HCT116 (cell line): ENCODE measurements around the gene LTBP1. TPM values are rescaled to one million over a fixed set of nuclear protein-coding genes. Genes with fewer than 3 reads are reported as not detected.

ENCODE experiments used
- ATAC-seq: fragments of 200-7000 bp; cut with Tn5 transposase; 2 replicates; pipeline ENCODE4 v1.9.1; 2020; ENCODE audit warnings: mild to moderate bottlenecking, moderate library complexity
- BruUV-seq: library from RNA; stranded (reverse); fragments of 400-500 nt; replicated peaks from 2 replicates; lab custom pipeline; 2021; lab: Mats Ljungman, UMichigan
- CTCF ChIA-PET: fragments of 300-600 bp; sonication (Branson Sonifier 250); formaldehyde crosslinking; loops from one replicate; lab custom pipeline; 2021; ENCODE audit warnings: antibody characterized with exemption; lab: Charles Lee
- POLR2A ChIA-PET: fragments of 300-600, 350-600 bp; sonication (Branson Sonifier 250); formaldehyde crosslinking; loops from one replicate; lab custom pipeline; 2021; ENCODE audit warnings: antibody characterized with exemption; lab: Charles Lee
- RAD21 ChIA-PET, 2 experiments: fragments of 300-600 bp; sonication (Branson Sonifier 250); formaldehyde crosslinking; loops; one replicate each; lab custom pipeline; 2023; ENCODE audit warnings: low total read pairs in 2 of 2; ENCODE audit not compliant: uncharacterized antibody in 2 of 2, unreplicated experiment in 2 of 2, low non-redundant PET in 1 of 2; lab: Charles Lee
- DNase-seq: peaks from one replicate; pipeline ENCODE4 v3.0.0-alpha.2; 2010; ENCODE audit warnings: low read depth, low spot score
- H2AFZ ChIP-seq: fragments of 200-600 bp; shearing (Covaris generic), sonication (generic); 2 replicates; pipeline ENCODE4 v1.6.1; 2017; ENCODE audit warnings: low read depth, mixed run types, mixed read lengths, antibody characterized with exemption, low read length; ENCODE audit not compliant: poor library complexity, severe bottlenecking
- H3K27ac ChIP-seq: 2 replicates; pipeline ENCODE4 v1.5.1; 2012; ENCODE audit warnings: low read depth, low read length
- H3K27me3 ChIP-seq: fragments of 200-600 bp; sonication (generic); 2 replicates; pipeline ENCODE4 v1.6.1; 2016; ENCODE audit warnings: mixed run types, low read length, mixed read lengths; ENCODE audit not compliant: insufficient read depth
- H3K36me3 ChIP-seq, 2 experiments: fragments of 200-500 bp in 1 of 2; fragments of 200-600 bp in 1 of 2; sonication (Bioruptor generic) in 1 of 2; sonication (generic) in 1 of 2; 2 replicates each; pipeline versions ENCODE4 v1.5.1 to v1.6.1; 2014 to 2016; ENCODE audit warnings: low read length in 2 of 2, inconsistent platforms in 1 of 2, mixed read lengths in 1 of 2, mixed run types in 1 of 2; ENCODE audit not compliant: insufficient read depth in 2 of 2, control insufficient read depth in 1 of 2
- H3K4me1 ChIP-seq, 2 experiments: fragments of 200-600 bp in 1 of 2; sonication (generic) in 1 of 2; 2 replicates each; pipeline versions ENCODE4 v1.5.1 to v1.6.1; 2012 to 2017; ENCODE audit warnings: low read length in 2 of 2, inconsistent platforms in 1 of 2, mild to moderate bottlenecking in 1 of 2, mixed read lengths in 1 of 2, mixed run types in 1 of 2, moderate library complexity in 1 of 2; ENCODE audit not compliant: insufficient read depth in 2 of 2, control insufficient read depth in 1 of 2
- H3K4me2 ChIP-seq: fragments of 200-600 bp; sonication (generic); 2 replicates; pipeline ENCODE4 v1.6.1; 2017; ENCODE audit warnings: mixed run types, low read length, mixed read lengths
- H3K4me3 ChIP-seq, 2 experiments: fragments of 200-600 bp in 1 of 2; sonication (generic) in 1 of 2; replicated peaks in 1 of 2; 2 replicates each; pipeline ENCODE4 v1.5.1; 2011 to 2016; ENCODE audit warnings: low read length in 2 of 2, control low read depth in 1 of 2, low read depth in 1 of 2, mild to moderate bottlenecking in 1 of 2, mixed read lengths in 1 of 2, mixed run types in 1 of 2
- H3K79me2 ChIP-seq: fragments of 200-600 bp; sonication (generic); 2 replicates; pipeline ENCODE4 v1.6.1; 2017; ENCODE audit warnings: mild to moderate bottlenecking, mixed run types, low read length, moderate library complexity, mixed read lengths; ENCODE audit not compliant: insufficient read depth
- H3K9ac ChIP-seq: fragments of 200-600 bp; sonication (generic); 2 replicates; pipeline ENCODE4 v1.6.1; 2016; ENCODE audit warnings: low read length, mixed read lengths
- H3K9me2 ChIP-seq: fragments of 200-600 bp; sonication (generic), shearing (Covaris generic); 2 replicates; pipeline ENCODE4 v1.6.1; 2017; ENCODE audit warnings: mixed run types, mild to moderate bottlenecking, moderate library complexity; ENCODE audit not compliant: insufficient read depth
- H3K9me3 ChIP-seq, 2 experiments: fragments of 200-500 bp in 1 of 2; fragments of 200-600 bp in 1 of 2; sonication (Bioruptor generic) in 1 of 2; sonication (generic) in 1 of 2; 2 replicates each; pipeline ENCODE4 v1.6.1; 2014 to 2017; ENCODE audit warnings: low read length in 2 of 2, mixed read lengths in 2 of 2, inconsistent platforms in 1 of 2, low read depth in 1 of 2, mild to moderate bottlenecking in 1 of 2, mixed run types in 1 of 2, moderate library complexity in 1 of 2; ENCODE audit not compliant: control insufficient read depth in 1 of 2, insufficient read depth in 1 of 2
- H4K20me1 ChIP-seq: fragments of 200-600 bp; sonication (generic), shearing (Covaris generic); 2 replicates; pipeline ENCODE4 v1.6.1; 2017; ENCODE audit warnings: mixed run types, mild to moderate bottlenecking, moderate library complexity; ENCODE audit not compliant: insufficient read depth
- ATF3 ChIP-seq: IDR thresholded peaks from 2 replicates; pipeline ENCODE4 v1.6.1; 2012
- CBX3 ChIP-seq: IDR thresholded peaks from 2 replicates; pipeline ENCODE4 v1.6.1; 2012; ENCODE audit warnings: low read depth
- CEBPB ChIP-seq: IDR thresholded peaks from 2 replicates; pipeline ENCODE4 v1.6.1; 2012; ENCODE audit warnings: low read depth
- EGR1 ChIP-seq: IDR thresholded peaks from 2 replicates; pipeline ENCODE4 v1.6.1; 2012; ENCODE audit warnings: low read depth
- EZH2 ChIP-seq: fragments of 200-600 bp; sonication (generic); IDR thresholded peaks from 2 replicates; pipeline ENCODE4 v1.6.1; 2017; ENCODE audit warnings: antibody characterized with exemption, mixed run types
- RAD21 ChIP-seq: IDR thresholded peaks from 2 replicates; pipeline ENCODE4 v1.6.1; 2012; ENCODE audit warnings: low read depth, mild to moderate bottlenecking
- REST ChIP-seq: IDR thresholded peaks from 2 replicates; pipeline ENCODE4 v1.6.1; 2012; ENCODE audit warnings: low read depth
- TCF7L2 ChIP-seq: IDR thresholded peaks from 2 replicates; pipeline ENCODE4 v1.7.0; 2011; ENCODE audit warnings: borderline replicate concordance, inconsistent platforms; ENCODE audit not compliant: insufficient read depth, insufficient read length; ENCODE audit errors: extremely low read depth
- intact Hi-C: fragments of 100-400 bp; cut with micrococcal nuclease; formaldehyde crosslinking; loops from 2 replicates; pipeline ENCODE4 v1.10.0; 2022
- total RNA-seq: library from RNA; stranded (reverse); gene quantifications from one replicate; pipeline ENCODE4 v1.2.1, GENCODE V29; 2021; ENCODE audit not compliant: unreplicated experiment

Gene LTBP1
- total RNA-seq, 1 experiment from 2014 or later = 5.1 TPM

- no peak for TF ChIP-seq CBX3
- TF ChIP-seq EGR1 = no peak
- TF ChIP-seq RAD21 = no peak
- no peak for TF ChIP-seq CEBPB
- TF ChIP-seq ATF3 = no peak
- no peak for TF ChIP-seq REST
- TF ChIP-seq TCF7L2 = no peak
- no peak for TF ChIP-seq EZH2
- Histone ChIP-seq H3K79me2 (no peaks in the 10 kb centered on the region), H4K20me1 (no peaks in the 10 kb centered on the region), H2AFZ (no peak overlapping the region), H3K9me3 (no peaks in the 10 kb centered on the region), H3K36me3 (no peaks in the 10 kb centered on the region), H3K27me3 (no peaks in the 10 kb centered on the region; the same call in 1 of the 2 replicates), H3K4me1 (no peaks in the 10 kb centered on the region), H3K4me2 (no peak overlapping the region), H3K9ac (no peak overlapping the region), H3K27ac (no peak overlapping the region), H3K4me3 (no peak overlapping the region), H3K9me2 (no peaks in the 10 kb centered on the region)
- intact Hi-C loops = no loop called here
- RAD21 ChIA-PET = no interaction called here
- CTCF ChIA-PET = no interaction called here
- BruUV-seq = no TSS peak
- POLR2A ChIA-PET = no interaction called here
- ATAC-seq (no peak), DNase-seq (no peak)
Observed at GRCh38 chr2:32904751-32905150, 42.0 kb upstream of the LTBP1 start.
